ENCODE measurements around the gene STXBP2. TPM values are rescaled to one million over a fixed set of nuclear protein-coding genes. Genes with fewer than 3 reads are reported as not detected.
A peak's percentile ranks its signal among the peaks of the same experiment; 100 is the strongest.

STXBP2 gene
- total RNA-seq, 8 experiments from 2014 or later: 1.4 to 38.5 (median 3.5) TPM

DNA sequence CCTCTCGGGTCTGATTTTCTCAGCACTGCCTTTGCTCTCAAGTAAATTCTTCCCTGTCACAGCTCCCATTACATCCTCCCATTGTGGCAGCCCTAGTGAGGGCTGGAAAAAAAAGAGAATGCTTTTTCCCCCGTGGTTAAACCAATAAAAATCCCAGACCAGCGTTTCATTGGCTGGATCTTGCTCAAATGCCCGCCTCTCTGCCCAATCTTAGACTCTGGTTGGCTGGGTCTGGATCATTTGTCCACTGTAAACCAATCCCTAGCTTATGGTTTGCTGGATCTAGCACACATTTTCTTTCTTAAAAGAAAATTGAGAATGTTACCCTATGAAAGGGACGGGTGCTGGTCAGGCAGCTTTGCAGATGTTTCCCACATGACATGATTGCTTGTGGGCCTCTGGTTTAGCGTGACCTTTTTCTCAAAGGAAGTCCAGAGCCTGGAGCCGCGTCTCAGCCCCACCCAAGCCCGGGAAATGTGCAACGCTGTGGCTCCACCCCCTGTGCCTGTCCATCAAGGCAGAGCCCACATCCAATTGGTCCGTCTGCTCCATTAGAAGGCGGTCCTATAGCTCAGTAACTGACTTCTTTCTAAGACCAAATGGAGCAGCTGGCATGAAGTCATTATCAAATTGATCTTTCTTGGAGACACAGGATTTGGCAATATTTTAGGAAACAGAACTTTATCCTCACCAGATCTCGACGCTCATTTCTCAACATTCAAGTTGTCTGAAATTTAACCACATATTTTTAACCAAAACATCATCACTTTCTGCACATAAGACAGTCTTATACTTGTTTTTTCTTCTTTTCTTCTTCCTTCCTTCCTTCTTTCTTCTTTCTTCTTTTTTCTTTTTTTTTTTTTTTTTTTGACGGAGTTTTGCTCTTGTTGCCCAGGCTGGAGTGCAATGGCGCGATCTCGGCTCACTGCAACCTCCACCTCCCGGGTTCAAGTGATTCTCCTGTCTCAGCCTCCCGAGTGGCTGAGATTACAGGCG lies 37.4 kb downstream of the STXBP2 start:
- WGBS, 10 experiments: 11 to 91% (median 31%) methylated on average over 4 to 19 of the region's 21 CpGs
- Histone ChIP-seq H3K4me1 (replicated peaks in 1 of 2) (peaks cover 4 to 7% of the 10 kb centered on the region in 2 donors), H3K27ac (no peak overlapping the region), H3K4me3 (no peak overlapping the region)
- in situ Hi-C loops (cut with MboI; ENCODE audit: low pct_unique_long_range_greater_than_20kb in 2 of 9, low sequenced_read_pairs in 9 of 9, unreplicated experiment in 9 of 9): loop anchor here in 1 of 9 experiments (25.0 kb wide), 1 partner anchor 112 kb away; no protein-coding TSS in a partner anchor
- ATAC-seq (replicated peaks in 6 of 8): peak; percentile 59 to 98 (median 70)

DNA sequence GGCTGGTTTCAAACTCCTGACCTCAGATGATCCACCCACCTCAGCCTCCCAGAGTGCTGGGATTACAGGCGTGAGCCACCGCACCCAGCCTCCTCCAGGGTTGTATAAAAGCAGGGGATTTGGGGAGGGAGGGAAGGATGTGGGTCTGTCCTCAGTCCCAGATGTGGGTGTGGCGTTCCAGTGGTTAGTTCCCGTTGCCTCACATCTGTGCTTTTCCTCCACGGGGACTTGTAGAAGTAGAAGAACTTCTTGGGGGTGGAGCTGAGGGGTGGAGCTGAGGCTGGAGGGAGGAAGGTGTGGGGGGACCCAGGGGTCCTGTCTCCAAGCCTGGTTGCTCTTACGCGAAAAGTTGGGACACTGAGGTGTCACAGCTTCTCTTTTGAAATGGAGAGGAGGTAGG lies 39.5 kb downstream of the STXBP2 start:
- Histone ChIP-seq H3K27ac (no peak overlapping the region), H3K4me1 (replicated peaks in 1 of 2) (peaks cover 7% of the 10 kb centered on the region in 2 donors), H3K4me3 (no peak overlapping the region)
- 38 to 100% methylated on average over 2 of the region's 7 CpGs; no CpG with 5 or more reads in 8 of the 10 experiments for WGBS, 10 experiments
- in situ Hi-C loops (cut with MboI; ENCODE audit: low pct_unique_long_range_greater_than_20kb in 2 of 9, low sequenced_read_pairs in 9 of 9, unreplicated experiment in 9 of 9): no loop called here
- no peak for ATAC-seq (replicated peaks in 6 of 8)

- 10 to 70% (median 42%) methylated on average over 2 to 4 of the region's 10 CpGs; no CpG with 5 or more reads in 7 of the 10 experiments for WGBS, 10 experiments
- in situ Hi-C loops (cut with MboI; ENCODE audit: low pct_unique_long_range_greater_than_20kb in 2 of 9, low sequenced_read_pairs in 9 of 9, unreplicated experiment in 9 of 9): no loop called here
- H3K27ac ChIP-seq: no peak within 1 kb of the TSS
- H3K4me1 ChIP-seq (replicated peaks in 1 of 2): peaks cover 8% of the 10 kb centered on the region in 2 donors
- no peak for ATAC-seq (replicated peaks in 6 of 8)
- no peak within 1 kb of the TSS for H3K4me3 ChIP-seq
Measured at GRCh38 chr19:7676854-7677253, 39.9 kb downstream of the STXBP2 start, which contains the start of gene MCEMP1. Gene MCEMP1, plus strand, starts transcription at chr19:7677090. Its CDS starts 31 bp downstream, at chr19:7677121.

DNA sequence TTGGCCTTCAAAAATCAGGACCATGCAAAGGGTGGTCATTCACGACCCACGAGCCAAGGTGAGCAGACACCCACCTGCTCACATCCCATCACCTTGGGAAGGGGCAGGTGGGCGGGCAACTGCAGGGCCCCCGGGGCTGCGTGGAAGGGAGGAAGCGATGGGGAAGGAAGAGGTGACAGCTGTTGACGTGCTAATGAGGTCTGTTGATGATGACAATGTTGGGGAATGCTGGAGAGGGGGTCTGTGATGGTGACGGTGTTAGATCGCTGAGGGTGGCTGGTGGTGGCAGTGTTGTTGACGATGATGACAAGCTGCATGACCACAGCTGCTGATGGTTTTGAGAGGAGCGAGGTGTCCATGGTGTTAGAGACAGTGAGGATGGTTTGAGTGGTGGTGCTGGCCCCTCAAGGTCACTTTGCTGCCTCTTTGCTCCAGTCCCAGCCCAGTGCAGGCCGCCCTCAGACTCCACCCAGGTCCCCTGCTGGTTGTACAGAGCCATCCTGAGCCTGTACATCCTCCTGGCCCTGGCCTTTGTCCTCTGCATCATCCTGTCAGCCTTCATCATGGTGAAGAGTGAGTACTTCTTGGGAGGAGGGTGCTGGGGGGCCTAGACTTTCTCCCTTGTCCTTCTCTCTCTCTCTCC lies 40.9 kb downstream of the STXBP2 start:
- H3K27ac ChIP-seq: no peak overlapping the region
- WGBS, 10 experiments: 0 to 92% (median 20%) methylated on average over 1 to 6 of the region's 12 CpGs; no CpG with 5 or more reads in 3 of the 10 experiments
- ATAC-seq (replicated peaks in 6 of 8): no peak
- H3K4me3 ChIP-seq: no peak overlapping the region
- in situ Hi-C loops (cut with MboI; ENCODE audit: low pct_unique_long_range_greater_than_20kb in 2 of 9, low sequenced_read_pairs in 9 of 9, unreplicated experiment in 9 of 9): no loop called here
- H3K4me1 ChIP-seq (replicated peaks in 1 of 2): peaks cover 10 to 11% of the 10 kb centered on the region in 2 donors

- in situ Hi-C loops (cut with MboI; ENCODE audit: low pct_unique_long_range_greater_than_20kb in 2 of 9, low sequenced_read_pairs in 9 of 9, unreplicated experiment in 9 of 9): no loop called here
- 0 to 98% (median 58%) methylated on average over 1 to 22 of the region's 30 CpGs; no CpG with 5 or more reads in 2 of the 10 experiments for WGBS, 10 experiments
- H3K4me3 ChIP-seq: no peak overlapping the region
- peaks cover 10 to 11% of the 10 kb centered on the region in 2 donors for H3K4me1 ChIP-seq (replicated peaks in 1 of 2)
- H3K27ac ChIP-seq: no peak overlapping the region
- ATAC-seq (replicated peaks in 6 of 8): peak in 5 of 8 experiments; percentile 51 to 67 (median 60)
Measured at GRCh38 chr19:7678971-7679751, 42.3 kb downstream of the STXBP2 start.

GRCh38 chr19:7679771-7680605 lies 43.1 kb downstream of the STXBP2 start:
- 0 to 61% (median 36%) methylated on average over 1 to 15 of the region's 22 CpGs; no CpG with 5 or more reads in 4 of the 10 experiments for WGBS, 10 experiments
- peak in 1 of 8 experiments; percentile 7 for ATAC-seq (replicated peaks in 6 of 8)
- H3K4me1 ChIP-seq (replicated peaks in 1 of 2): peaks cover 10 to 11% of the 10 kb centered on the region in 2 donors
- H3K27ac ChIP-seq: peak overlapping the region in 1 of 2 donors; percentile 31
- in situ Hi-C loops (cut with MboI; ENCODE audit: low pct_unique_long_range_greater_than_20kb in 2 of 9, low sequenced_read_pairs in 9 of 9, unreplicated experiment in 9 of 9): no loop called here
- peak overlapping the region; percentile 60 to 97 (median 95) for H3K4me3 ChIP-seq

DNA sequence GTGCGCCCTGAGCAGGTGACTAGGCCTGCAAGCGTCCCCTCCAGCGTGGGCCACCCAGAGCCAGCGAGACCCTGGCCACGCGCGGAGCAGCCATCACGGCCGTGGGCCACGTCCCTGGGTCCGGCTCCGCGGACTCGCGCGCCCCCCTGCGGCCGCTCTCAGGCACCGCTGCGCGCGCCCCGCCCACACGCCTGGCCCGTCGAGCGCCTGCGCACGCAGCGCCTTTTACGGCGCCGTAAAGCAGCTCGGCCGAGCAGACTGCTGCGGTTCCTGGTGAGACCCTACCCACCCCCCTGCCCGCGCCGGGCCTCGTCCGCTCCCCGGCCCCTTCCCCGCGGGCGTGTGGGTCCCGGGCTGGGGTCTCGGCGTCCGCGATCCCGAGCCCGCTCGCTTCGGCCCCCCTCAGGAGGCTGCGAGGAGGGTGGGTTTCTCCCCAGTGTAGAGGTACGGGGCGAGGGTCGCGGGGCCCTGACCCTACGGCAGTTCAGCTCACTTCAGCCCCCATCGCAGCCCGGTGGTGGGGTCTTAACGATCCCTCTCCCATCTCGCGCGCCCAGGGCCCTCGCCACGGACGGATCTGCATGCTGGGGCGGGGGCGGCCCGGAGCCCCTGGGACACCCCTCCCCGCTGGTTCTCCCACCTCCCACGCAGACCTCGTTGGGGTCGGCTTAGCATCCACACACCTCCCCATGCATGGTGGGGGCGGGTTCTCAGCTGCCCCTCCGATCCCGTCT lies 43.9 kb downstream of the STXBP2 start, which contains the start of gene TRAPPC5:
Gene TRAPPC5 (plus strand): TSS at position 228 of the 734 bp plus-strand sequence. CDS start 1,421 bp downstream, outside the sequence.
- Histone ChIP-seq H3K4me1 (replicated peaks in 1 of 2) (peaks cover 10 to 11% of the 10 kb centered on the region in 2 donors), H3K27ac (peak within 1 kb of the TSS; percentile 57 to 79), H3K4me3 (peak within 1 kb of the TSS; percentile 60 to 97 (median 95))
- WGBS, 10 experiments: 0% methylated on average over 3 to 7 of the region's 79 CpGs; no CpG with 5 or more reads in 7 of the 10 experiments
- in situ Hi-C loops (cut with MboI; ENCODE audit: low pct_unique_long_range_greater_than_20kb in 2 of 9, low sequenced_read_pairs in 9 of 9, unreplicated experiment in 9 of 9): no loop called here
- peak; percentile 53 to 85 (median 80) for ATAC-seq (replicated peaks in 6 of 8)

DNA sequence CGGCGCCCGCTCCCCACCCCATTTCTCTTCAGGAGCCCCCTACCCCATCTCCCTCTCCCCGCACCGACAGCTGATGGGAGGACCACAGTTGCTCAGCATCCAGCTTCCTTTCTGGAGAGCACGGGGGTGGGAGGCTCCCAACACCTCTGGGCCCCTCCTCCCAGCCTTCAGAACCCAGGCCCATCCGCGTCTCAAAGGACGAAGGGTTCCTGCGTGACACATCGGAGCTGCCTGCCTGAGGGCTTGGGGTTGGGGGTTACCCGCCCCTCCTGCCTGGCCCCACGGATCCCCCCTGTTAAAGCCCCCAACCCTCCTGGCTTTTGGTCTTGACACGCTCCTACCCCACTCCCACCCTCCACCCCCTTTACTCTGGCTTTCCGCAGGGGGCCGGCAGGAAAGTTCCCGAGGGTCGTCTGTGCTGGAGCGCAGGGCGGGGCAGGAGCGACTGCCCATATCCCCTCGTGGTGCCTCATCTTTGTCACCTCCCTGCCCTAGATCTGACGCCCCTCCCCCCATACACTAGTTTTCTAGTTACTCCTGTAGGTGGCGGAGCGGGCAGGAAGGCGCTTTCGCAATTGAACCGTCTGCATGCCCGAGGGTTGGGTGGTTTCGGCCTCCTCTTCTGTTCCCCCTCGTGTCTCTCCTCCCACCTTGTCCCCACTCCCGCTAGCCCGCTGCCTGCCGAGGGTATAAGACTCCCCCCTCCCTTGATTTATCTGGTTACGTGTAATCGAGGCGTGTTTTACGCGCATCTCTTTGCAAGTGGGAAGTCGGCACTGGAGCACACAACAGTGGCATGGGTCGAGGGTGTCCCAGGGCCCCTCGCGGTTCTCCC lies 44.6 kb downstream of the STXBP2 start:
- WGBS, 10 experiments: 0 to 28% methylated on average over 1 to 5 of the region's 43 CpGs; no CpG with 5 or more reads in 8 of the 10 experiments
- peak; percentile 27 to 68 (median 36) for ATAC-seq (replicated peaks in 6 of 8)
- in situ Hi-C loops (cut with MboI; ENCODE audit: low pct_unique_long_range_greater_than_20kb in 2 of 9, low sequenced_read_pairs in 9 of 9, unreplicated experiment in 9 of 9): no loop called here
- H3K4me1 ChIP-seq (replicated peaks in 1 of 2): peaks cover 10 to 11% of the 10 kb centered on the region in 2 donors
- H3K4me3 ChIP-seq: peak overlapping the region; percentile 60 to 97 (median 95)
- H3K27ac ChIP-seq: peak overlapping the region; percentile 57 to 79

- no peak for ATAC-seq (replicated peaks in 6 of 8)
- peak overlapping the region in 2 of 5 donors; percentile 95 to 97 for H3K4me3 ChIP-seq
Measured at GRCh38 chr19:7682175-7682855, 45.4 kb downstream of the STXBP2 start.

More at GRCh38 chr19:7682175-7682855, 45.4 kb downstream of the STXBP2 start:
- in situ Hi-C loops (cut with MboI; ENCODE audit: low pct_unique_long_range_greater_than_20kb in 2 of 9, low sequenced_read_pairs in 9 of 9, unreplicated experiment in 9 of 9): no loop called here
- no peak overlapping the region for H3K27ac ChIP-seq
- 92 to 100% (median 99%) methylated on average over 1 to 28 of the region's 74 CpGs; no CpG with 5 or more reads in 5 of the 10 experiments for WGBS, 10 experiments
- peaks cover 10 to 11% of the 10 kb centered on the region in 2 donors for H3K4me1 ChIP-seq (replicated peaks in 1 of 2)
